GM12878 (cell line): Measurements from ENCODE around the gene ELOA. TPM values are rescaled to one million over a fixed set of nuclear protein-coding genes. Genes with fewer than 3 reads are reported as not detected.

Source experiments
- ATAC-seq: fragments of 200-7000 bp; cut with Tn5 transposase; 3 replicates; pipeline ENCODE4 v1.9.1; 2020; ENCODE audit warnings: mild to moderate bottlenecking, moderate library complexity
- BruUV-seq: library from RNA; stranded (reverse); fragments of 400-500 nt; replicated peaks from 2 replicates; lab custom pipeline; 2021; lab: Mats Ljungman, UMichigan
- CTCF ChIA-PET: fragments of 300-600 bp; sonication (Branson Sonifier 250); formaldehyde crosslinking; extraction: SDS; loops from one replicate; lab custom pipeline; 2021; ENCODE audit warnings: inconsistent platforms; lab: Yijun Ruan, JAX
- POLR2A ChIA-PET: fragments of 350-600 bp; formaldehyde crosslinking; extraction: SDS; loops from one replicate; lab custom pipeline; 2021; ENCODE audit warnings: inconsistent platforms; lab: Charles Lee
- RAD21 ChIA-PET: fragments of 300-600 bp; sonication (Branson Sonifier 250); formaldehyde crosslinking; loops from one replicate; lab custom pipeline; 2023; ENCODE audit warnings: antibody characterized with exemption; ENCODE audit not compliant: unreplicated experiment; lab: Charles Lee
- SMC1A ChIA-PET: fragments of 300-600 bp; sonication (Branson Sonifier 250); formaldehyde crosslinking; loops from one replicate; lab custom pipeline; 2023; ENCODE audit not compliant: unreplicated experiment, uncharacterized antibody; lab: Charles Lee
- DNase-seq: peaks from one replicate; pipeline ENCODE4 v3.0.0-alpha.2; 2011; ENCODE audit warnings: low read depth, low spot score
- FAIRE-seq: peaks from 3 replicates; lab custom pipeline; 2011; peaks lifted over from hg19 to GRCh38; lab: Jason Lieb, UNC
- H2AFZ ChIP-seq: 2 replicates; pipeline ENCODE4 v1.6.0; 2011; ENCODE audit warnings: low read depth, low read length, control low read depth; ENCODE audit not compliant: control insufficient read depth
- H3K27ac ChIP-seq: 2 replicates; pipeline ENCODE4 v1.5.1; 2011; ENCODE audit warnings: control low read depth; ENCODE audit not compliant: control insufficient read depth, insufficient read depth
- H3K27me3 ChIP-seq, 2 experiments: replicated peaks in 1 of 2; 2 replicates each; pipeline versions ENCODE4 v1.6.0 to v1.6.1; 2011; ENCODE audit warnings: low read length in 1 of 2; ENCODE audit not compliant: control insufficient read depth in 2 of 2, insufficient read depth in 2 of 2
- H3K36me3 ChIP-seq, 2 experiments: 2 replicates each; pipeline ENCODE4 v1.5.1; 2011; ENCODE audit warnings: low read length in 1 of 2; ENCODE audit not compliant: control insufficient read depth in 2 of 2, insufficient read depth in 2 of 2
- H3K4me1 ChIP-seq: 2 replicates; pipeline ENCODE4 v1.6.1; 2011; ENCODE audit warnings: mild to moderate bottlenecking, low read length, moderate library complexity, mixed read lengths; ENCODE audit not compliant: control insufficient read depth, insufficient read depth
- H3K4me2 ChIP-seq: 2 replicates; pipeline ENCODE4 v1.6.0; 2011; ENCODE audit warnings: control low read depth; ENCODE audit not compliant: control insufficient read depth, insufficient read depth
- H3K4me3 ChIP-seq: fragments of 200-600 bp; sonication (generic); 2 replicates; pipeline ENCODE4 v1.5.1; 2016
- H3K79me2 ChIP-seq: 2 replicates; pipeline ENCODE4 v1.6.0; 2011; ENCODE audit warnings: low read length; ENCODE audit not compliant: control insufficient read depth, insufficient read depth
- H3K9ac ChIP-seq: 2 replicates; pipeline ENCODE4 v1.8.0; 2011; ENCODE audit warnings: low read length, control low read depth, mixed read lengths; ENCODE audit not compliant: control insufficient read depth, insufficient read depth
- H3K9me3 ChIP-seq: replicated peaks from 3 replicates; pipeline ENCODE4 v1.5.1; 2011; ENCODE audit warnings: mild to moderate bottlenecking, low read length; ENCODE audit not compliant: control insufficient read depth, insufficient read depth
- H4K20me1 ChIP-seq: 2 replicates; pipeline ENCODE4 v1.6.0; 2011; ENCODE audit not compliant: control insufficient read depth, insufficient read depth
- CHD2 ChIP-seq: IDR thresholded peaks from 2 replicates; pipeline ENCODE4 v1.6.1; 2011; ENCODE audit warnings: low read depth, low read length, improper control_type of control experiment, borderline replicate concordance
- EP300 ChIP-seq, 2 experiments: fragments of 150-350 bp in 1 of 2; IDR thresholded peaks; 2 replicates each; pipeline ENCODE4 v1.6.1; 2011 to 2012; ENCODE audit warnings: low read depth in 2 of 2, low read length in 2 of 2, borderline replicate concordance in 1 of 2, improper control_type of control experiment in 1 of 2, inconsistent platforms in 1 of 2; ENCODE audit not compliant: control insufficient read depth in 1 of 2
- HCFC1 ChIP-seq: fragments of 150-350 bp; IDR thresholded peaks from 2 replicates; pipeline ENCODE4 v1.6.1; 2014; ENCODE audit warnings: low read length
- IKZF2 ChIP-seq, 2 experiments: fragments of 450-650 bp; IDR thresholded peaks; 2 replicates each; pipeline ENCODE4 v1.6.1; 2017; ENCODE audit warnings: mild to moderate bottlenecking in 2 of 2, moderate library complexity in 2 of 2
- NR2C2 ChIP-seq: IDR thresholded peaks from 2 replicates; pipeline ENCODE4 v1.6.1; 2011; ENCODE audit warnings: borderline replicate concordance, low read depth; ENCODE audit not compliant: control insufficient read depth, insufficient read length
- NRF1 ChIP-seq: conservative IDR thresholded peaks from 2 replicates; pipeline ENCODE4 v1.6.1; 2011; ENCODE audit warnings: mild to moderate bottlenecking, low read depth, low read length, improper control_type of control experiment
- RAD51 ChIP-seq: fragments of 450-650 bp; IDR thresholded peaks from 2 replicates; pipeline ENCODE4 v1.6.1; 2016; ENCODE audit warnings: moderate library complexity, mild to moderate bottlenecking, inconsistent platforms
- SMAD1 ChIP-seq: fragments of 450-650 bp; IDR thresholded peaks from 2 replicates; pipeline ENCODE4 v1.6.1; 2018; ENCODE audit warnings: mild to moderate bottlenecking, low read depth; ENCODE audit not compliant: partially characterized antibody
- WGBS: methylation state at CpG from one replicate; pipeline ENCODE4 v1.1.6; 2016; ENCODE audit warnings: low lambda C conversion rate; ENCODE audit not compliant: insufficient replicate concordance, insufficient coverage; ENCODE audit errors: missing lambda C conversion rate; 5-methylcytosine and 5-hydroxymethylcytosine counted together
- in situ Hi-C: fragments of 300-500 bp; cut with MboI; formaldehyde crosslinking; loops from 9 replicates; pipeline ENCODE4 v1.14.3; 2018; ENCODE audit warnings: mixed read lengths
- intact Hi-C: fragments of 100-400 bp; cut with micrococcal nuclease; formaldehyde crosslinking; loops from one replicate; pipeline ENCODE4 v1.14.2; 2022; ENCODE audit not compliant: unreplicated experiment
- polyA plus RNA-seq, 11 experiments: library from polyadenylated mRNA; depleted of rRNA in 4 of 11; unstranded in 6 of 11; stranded (reverse) in 5 of 11; fragments of >200 nt; fragmentation: Nextera tagmentation in 4 of 11; fragmentation: Illumina TruSeq in 1 of 11; extraction: Ambion mirVana in 4 of 11; extraction: Trizol in 1 of 11; gene quantifications; 1 replicate in 1 of 11; 2 replicates in 10 of 11; pipeline versions ENCODE4 v1.2.1 to v1.2.3, GENCODE V29; 2011 to 2016; ENCODE audit warnings: inconsistent platforms in 2 of 11, missing spikeins in 2 of 11, low read depth in 1 of 11
- total RNA-seq, 4 experiments: library from RNA; depleted of rRNA in 3 of 4; stranded (reverse); fragments of >200 nt in 3 of 4; fragmentation: Illumina TruSeq in 1 of 4; extraction: Trizol in 1 of 4; gene quantifications; 2 replicates each; pipeline versions ENCODE4 v1.2.1 to v1.2.3, GENCODE V29; 2013 to 2021
- TF ChIP-seq, protein P1 (sequence below): IDR thresholded peaks from 2 replicates; pipeline ENCODE4 v1.6.1; 2011; ENCODE audit warnings: borderline replicate concordance, low read depth, mild to moderate bottlenecking, moderate library complexity, mixed read lengths, low read length; ENCODE audit not compliant: insufficient read depth; ENCODE audit errors: extremely low read length
- TF ChIP-seq, protein P2 (sequence below): fragments of 450-650 bp; IDR thresholded peaks from 2 replicates; pipeline ENCODE4 v1.6.1; 2016; ENCODE audit warnings: mild to moderate bottlenecking
- TF ChIP-seq, protein P3 (sequence below): fragments of 450-650 bp; IDR thresholded peaks from 2 replicates; pipeline ENCODE4 v1.6.1; 2018; ENCODE audit warnings: mild to moderate bottlenecking, low read depth, moderate library complexity; ENCODE audit not compliant: partially characterized antibody

Gene ELOA
- total and polyA plus RNA-seq, 10 of the 15 experiments (the other 5 are each of a cell fraction or from before 2014, with no cell fraction given), result 20.1 to 63.6 (median 39.8) TPM

DNA sequence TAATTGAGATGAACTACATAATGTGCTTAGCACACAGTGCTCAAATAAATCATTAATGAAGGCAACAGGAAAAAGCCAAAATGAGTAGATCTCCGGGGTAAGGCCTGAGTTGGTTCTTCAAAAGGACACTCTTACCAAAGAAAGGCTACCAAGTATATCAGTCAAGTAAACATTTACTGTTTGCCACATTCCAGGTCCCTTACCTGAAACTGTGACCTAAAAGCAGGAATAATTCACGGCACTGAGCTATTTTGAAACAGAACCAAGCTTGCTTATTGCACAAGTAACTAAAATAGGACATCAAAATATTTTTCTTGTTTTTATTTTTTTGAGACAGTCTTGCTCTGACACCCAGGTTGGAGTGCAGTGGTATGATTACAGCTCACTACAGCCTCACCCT, 32.9 kb downstream of the ELOA start (continued):
- TF ChIP-seq NRF1 (no peak), RAD51 (no peak), HCFC1 (no peak)
- TF ChIP-seq, protein P1, sequence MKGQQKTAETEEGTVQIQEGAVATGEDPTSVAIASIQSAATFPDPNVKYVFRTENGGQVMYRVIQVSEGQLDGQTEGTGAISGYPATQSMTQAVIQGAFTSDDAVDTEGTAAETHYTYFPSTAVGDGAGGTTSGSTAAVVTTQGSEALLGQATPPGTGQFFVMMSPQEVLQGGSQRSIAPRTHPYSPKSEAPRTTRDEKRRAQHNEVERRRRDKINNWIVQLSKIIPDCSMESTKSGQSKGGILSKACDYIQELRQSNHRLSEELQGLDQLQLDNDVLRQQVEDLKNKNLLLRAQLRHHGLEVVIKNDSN, result no peak
- TF ChIP-seq, protein P2, sequence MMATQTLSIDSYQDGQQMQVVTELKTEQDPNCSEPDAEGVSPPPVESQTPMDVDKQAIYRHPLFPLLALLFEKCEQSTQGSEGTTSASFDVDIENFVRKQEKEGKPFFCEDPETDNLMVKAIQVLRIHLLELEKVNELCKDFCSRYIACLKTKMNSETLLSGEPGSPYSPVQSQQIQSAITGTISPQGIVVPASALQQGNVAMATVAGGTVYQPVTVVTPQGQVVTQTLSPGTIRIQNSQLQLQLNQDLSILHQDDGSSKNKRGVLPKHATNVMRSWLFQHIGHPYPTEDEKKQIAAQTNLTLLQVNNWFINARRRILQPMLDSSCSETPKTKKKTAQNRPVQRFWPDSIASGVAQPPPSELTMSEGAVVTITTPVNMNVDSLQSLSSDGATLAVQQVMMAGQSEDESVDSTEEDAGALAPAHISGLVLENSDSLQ, result no peak
- TF ChIP-seq, all 136 proteins: peak for 0

DNA sequence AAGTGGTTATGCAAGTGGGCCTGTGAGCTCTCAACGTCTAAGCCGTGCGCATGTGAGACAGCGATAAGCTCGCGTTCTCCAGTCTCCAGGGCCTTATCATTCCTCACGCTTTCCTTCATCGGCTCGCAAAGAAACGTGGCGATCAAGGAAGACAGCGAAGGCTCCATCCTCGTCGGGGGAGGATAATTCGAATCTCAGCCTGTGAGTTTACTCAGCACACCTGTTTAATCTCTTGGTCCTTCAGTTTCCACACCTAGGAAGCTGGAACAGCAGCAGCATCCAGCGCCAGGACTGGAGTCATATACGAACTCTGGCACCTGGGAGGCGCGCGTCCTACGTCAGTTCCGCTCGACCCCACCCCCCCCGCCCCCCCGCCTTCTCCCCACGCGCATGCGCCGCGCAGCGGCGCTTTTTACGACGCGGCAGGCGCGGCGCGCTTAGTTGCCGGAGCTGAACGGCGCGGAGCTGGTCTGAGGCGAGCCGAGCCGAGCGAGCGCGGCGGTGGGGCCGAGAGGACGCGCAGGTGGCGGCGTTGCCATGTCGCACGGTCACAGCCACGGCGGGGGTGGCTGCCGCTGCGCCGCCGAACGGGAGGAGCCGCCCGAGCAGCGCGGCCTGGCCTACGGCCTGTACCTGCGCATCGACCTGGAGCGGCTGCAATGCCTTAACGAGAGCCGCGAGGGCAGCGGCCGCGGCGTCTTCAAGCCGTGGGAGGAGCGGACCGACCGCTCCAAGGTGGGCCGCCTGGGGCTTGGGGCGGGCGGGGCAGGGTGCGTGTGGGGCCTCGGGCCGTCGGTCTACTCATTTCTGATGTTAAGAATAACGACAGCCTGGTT, 34.9 kb downstream of the ELOA start, which contains the start of gene PITHD1:
Gene PITHD1, plus strand, starts transcription at position 440 of the 836 bp plus-strand sequence. Its CDS starts 98 bp downstream, at position 538.
- intact Hi-C loops (loop anchor here (10.0 kb wide), 1 partner anchor 247 kb away; no protein-coding TSS in a partner anchor), in situ Hi-C loops (loop anchor here (25.0 kb wide), 1 partner anchor 1459 kb away; the partner anchor contains the start of genes RSRP1 and SYF2)
- DNase-seq (peak; percentile 45), ATAC-seq (peak; percentile 96), FAIRE-seq (peak; percentile 44)
- Histone ChIP-seq H3K27me3 (no peaks in the 10 kb centered on the region), H3K9me3 (no peaks in the 10 kb centered on the region), H2AFZ (peak within 1 kb of the TSS; percentile 100), H4K20me1 (no peaks in the 10 kb centered on the region), H3K4me1 (peaks cover 10% of the 10 kb centered on the region; the same call in 1 of the 2 replicates), H3K9ac (peak within 1 kb of the TSS; percentile 95), H3K4me3 (peak within 1 kb of the TSS; percentile 99), H3K27ac (peak within 1 kb of the TSS; percentile 82), H3K4me2 (peak within 1 kb of the TSS; percentile 98), H3K36me3 (no peaks in the 10 kb centered on the region; a peak in 2 of 4 replicates), H3K79me2 (peaks cover 35% of the 10 kb centered on the region)
- CTCF ChIA-PET, result interaction anchor here (1.0 to 9.3 kb wide), 7 partner anchors 8 to 139 kb away, joined by 3 to 87 read pairs (median 5); no protein-coding TSS in a partner anchor
- BruUV-seq, result TSS peak; percentile 94
- RAD21 ChIA-PET, result interaction anchor here (0.6 to 3.3 kb wide), 10 partner anchors 13 to 238 kb away, joined by 4 to 11 read pairs (median 6); partner anchors contain the start of genes GALE and RPL11
- POLR2A ChIA-PET, result interaction anchor here (0.6 to 1.9 kb wide), 13 partner anchors 10 to 202 kb away, joined by 3 to 10 read pairs (median 4); partner anchors contain the start of genes GALE, HMGCL, LYPLA2 and RPL11
- SMC1A ChIA-PET, result interaction anchor here (0.6 to 3.2 kb wide), 7 partner anchors 10 to 138 kb away, joined by 3 to 20 read pairs (median 4); partner anchors contain the start of genes CNR2 and GALE
- WGBS, result 2% methylated on average over 70 of the region's 91 CpGs
- TF ChIP-seq CHD2 (peak; percentile 5; the same call in 1 of the 2 replicates), NR2C2 (no peak), IKZF2 (IDR thresholded peaks at IDR 0.05) (no peak), SMAD1 (no peak), EP300 (IDR thresholded peaks at IDR 0.05; ENCODE audit: borderline replicate concordance in 1 of 2, control insufficient read depth in 1 of 2, low read depth in 2 of 2, low read length in 2 of 2) (no peak)
- TF ChIP-seq, protein P3, sequence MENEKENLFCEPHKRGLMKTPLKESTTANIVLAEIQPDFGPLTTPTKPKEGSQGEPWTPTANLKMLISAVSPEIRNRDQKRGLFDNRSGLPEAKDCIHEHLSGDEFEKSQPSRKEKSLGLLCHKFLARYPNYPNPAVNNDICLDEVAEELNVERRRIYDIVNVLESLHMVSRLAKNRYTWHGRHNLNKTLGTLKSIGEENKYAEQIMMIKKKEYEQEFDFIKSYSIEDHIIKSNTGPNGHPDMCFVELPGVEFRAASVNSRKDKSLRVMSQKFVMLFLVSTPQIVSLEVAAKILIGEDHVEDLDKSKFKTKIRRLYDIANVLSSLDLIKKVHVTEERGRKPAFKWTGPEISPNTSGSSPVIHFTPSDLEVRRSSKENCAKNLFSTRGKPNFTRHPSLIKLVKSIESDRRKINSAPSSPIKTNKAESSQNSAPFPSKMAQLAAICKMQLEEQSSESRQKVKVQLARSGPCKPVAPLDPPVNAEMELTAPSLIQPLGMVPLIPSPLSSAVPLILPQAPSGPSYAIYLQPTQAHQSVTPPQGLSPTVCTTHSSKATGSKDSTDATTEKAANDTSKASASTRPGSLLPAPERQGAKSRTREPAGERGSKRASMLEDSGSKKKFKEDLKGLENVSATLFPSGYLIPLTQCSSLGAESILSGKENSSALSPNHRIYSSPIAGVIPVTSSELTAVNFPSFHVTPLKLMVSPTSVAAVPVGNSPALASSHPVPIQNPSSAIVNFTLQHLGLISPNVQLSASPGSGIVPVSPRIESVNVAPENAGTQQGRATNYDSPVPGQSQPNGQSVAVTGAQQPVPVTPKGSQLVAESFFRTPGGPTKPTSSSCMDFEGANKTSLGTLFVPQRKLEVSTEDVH, result no peak
